ENCODE results near the gene WASHC4.

- TF ChIP-seq POLR2A (IDR thresholded peaks at IDR 0.05; ENCODE audit: borderline replicate concordance, extremely low read depth, insufficient read depth, insufficient read length): no peak
- TF ChIP-seq CTCF (IDR thresholded peaks at IDR 0.05 in 2 of 3, conservative IDR thresholded peaks at IDR 0.05 in 1 of 3; ENCODE audit: borderline replicate concordance in 1 of 3, insufficient read depth in 1 of 3, low read depth in 2 of 3, low read length in 2 of 3): no peak
- no peak for TF ChIP-seq JUND (IDR thresholded peaks at IDR 0.05)
- no peak for TF ChIP-seq REST (IDR thresholded peaks at IDR 0.05; ENCODE audit: low read depth)
- TF ChIP-seq ZFX (IDR thresholded peaks at IDR 0.05): no peak
- no peak for TF ChIP-seq MAX (IDR thresholded peaks at IDR 0.05)
- TF ChIP-seq POLR2AphosphoS5 (IDR thresholded peaks at IDR 0.05; ENCODE audit: low read depth, low read length): no peak
- TF ChIP-seq ZNF274 (IDR thresholded peaks at IDR 0.05; ENCODE audit: low read depth, low read length): no peak
- TF ChIP-seq SRF (IDR thresholded peaks at IDR 0.05; ENCODE audit: low read depth): no peak
- no peak for TF ChIP-seq EZH2 (IDR thresholded peaks at IDR 0.05)
Measured at GRCh38 chr12:105099356-105099755, 8.2 kb upstream of the WASHC4 start.

Measured in HCT116 (cell line).